ENCODE results near the gene ADCY3. TPM values are rescaled to one million over a fixed set of nuclear protein-coding genes. Genes with fewer than 3 reads are reported as not detected.

The ADCY3 gene
- polyA plus RNA-seq, 3 donors: 2.5 to 9.3 (median 3.5) TPM

GRCh38 chr2:24955232-24955631 lies 35.2 kb upstream of the ADCY3 start:
- peaks cover 4 to 16% of the 10 kb centered on the region in 2 donors for H3K9me3 ChIP-seq (replicated peaks in 1 of 2; ENCODE audit: control insufficient read depth in 1 of 2, insufficient read depth in 1 of 2, low read length in 2 of 2)
- H3K4me3 ChIP-seq (replicated peaks in 1 of 3; ENCODE audit: low read depth in 2 of 3, low read length in 3 of 3): no peak overlapping the region
- Mint-ChIP-seq H3K27me3 (ENCODE audit: low read depth in 3 of 3) (no peaks in the 10 kb centered on the region), H3K36me3 (peaks cover 82 to 89% of the 10 kb centered on the region in 2 donors), H3K9me3 (peaks cover 7 to 14% (median 13%) of the 10 kb centered on the region in 7 donors), H3K4me1 (no peaks in the 10 kb centered on the region), H3K27ac (no peak overlapping the region), H3K4me3 (no peak overlapping the region)
- no peak for TF ChIP-seq CTCF (IDR thresholded peaks at IDR 0.05)
- H2AFZ ChIP-seq (ENCODE audit: insufficient read depth, low read depth, low read length, poor library complexity, severe bottlenecking): no peak overlapping the region
- H3K27ac ChIP-seq (ENCODE audit: low read depth in 1 of 2, low read length in 2 of 2): no peak overlapping the region
- H4K20me1 ChIP-seq (ENCODE audit: insufficient read depth, low read length): no peaks in the 10 kb centered on the region
- DNase-seq: no peak
- intact Hi-C loops (cut with micrococcal nuclease): no loop called here
- H3K36me3 ChIP-seq (replicated peaks in 1 of 2; ENCODE audit: control insufficient read depth in 1 of 2, insufficient read depth in 2 of 2, low read length in 2 of 2): peaks cover 44 to 95% of the 10 kb centered on the region in 2 donors
- no peaks in the 10 kb centered on the region for H3K4me1 ChIP-seq (ENCODE audit: control insufficient read depth in 1 of 2, insufficient read depth in 2 of 2, low read length in 2 of 2)
- no peak overlapping the region for H3K9ac ChIP-seq (ENCODE audit: insufficient read depth, low read length, poor library complexity, severe bottlenecking)
- H3K4me2 ChIP-seq (replicated peaks; ENCODE audit: extremely low read depth, low read length, poor library complexity, severe bottlenecking): no peak overlapping the region
- no peaks in the 10 kb centered on the region for H3K79me2 ChIP-seq (ENCODE audit: insufficient read depth, low read length)
- no peaks in the 10 kb centered on the region for H3K27me3 ChIP-seq (ENCODE audit: control insufficient read depth in 2 of 2, insufficient read depth in 2 of 2, low read length in 2 of 2)

GRCh38 chr2:24950102-24950501 lies 30.1 kb upstream of the ADCY3 start:
- Histone ChIP-seq H3K4me2 (replicated peaks; ENCODE audit: extremely low read depth, low read length, poor library complexity, severe bottlenecking) (no peak overlapping the region), H3K36me3 (replicated peaks in 1 of 2; ENCODE audit: control insufficient read depth in 1 of 2, insufficient read depth in 2 of 2, low read length in 2 of 2) (peaks cover 20 to 95% of the 10 kb centered on the region in 2 donors), H3K9me3 (replicated peaks in 1 of 2; ENCODE audit: control insufficient read depth in 1 of 2, insufficient read depth in 1 of 2, low read length in 2 of 2) (peaks cover 4 to 6% of the 10 kb centered on the region in 2 donors), H4K20me1 (ENCODE audit: insufficient read depth, low read length) (no peaks in the 10 kb centered on the region), H3K27me3 (ENCODE audit: control insufficient read depth in 2 of 2, insufficient read depth in 2 of 2, low read length in 2 of 2) (no peaks in the 10 kb centered on the region), H3K27ac (ENCODE audit: low read depth in 1 of 2, low read length in 2 of 2) (no peak overlapping the region), H3K4me1 (ENCODE audit: control insufficient read depth in 1 of 2, insufficient read depth in 2 of 2, low read length in 2 of 2) (no peaks in the 10 kb centered on the region), H3K4me3 (replicated peaks in 1 of 3; ENCODE audit: low read depth in 2 of 3, low read length in 3 of 3) (no peak overlapping the region), H2AFZ (ENCODE audit: insufficient read depth, low read depth, low read length, poor library complexity, severe bottlenecking) (no peak overlapping the region), H3K9ac (ENCODE audit: insufficient read depth, low read length, poor library complexity, severe bottlenecking) (no peak overlapping the region), H3K79me2 (ENCODE audit: insufficient read depth, low read length) (no peaks in the 10 kb centered on the region)
- intact Hi-C loops (cut with micrococcal nuclease): no loop called here
- Mint-ChIP-seq H3K4me1 (peaks cover 6% of the 10 kb centered on the region), H3K36me3 (peaks cover 73 to 75% of the 10 kb centered on the region in 2 donors), H3K4me3 (no peak overlapping the region), H3K27me3 (ENCODE audit: low read depth in 3 of 3) (peaks cover 0 to 2% (median 0%) of the 10 kb centered on the region in 3 donors), H3K9me3 (peaks cover 3 to 7% (median 6%) of the 10 kb centered on the region in 7 donors), H3K27ac (peak overlapping the region in 1 of 7 donors; percentile 12)
- no peak for DNase-seq
- no peak for TF ChIP-seq CTCF (IDR thresholded peaks at IDR 0.05)
- no CpG with 5 or more reads among the region's 7 CpGs for WGBS (ENCODE audit: insufficient coverage)
